Stimulated activated CD4-positive, alpha-beta T cell treated with anti-CD3 and anti-CD28 coated beads, Interleukin-15, amount 100 ng/mL, for 1 hour (primary cell): ENCODE results near the gene ZKSCAN5.
"Not testable (repeated sequence)": the region's sequence is repeated elsewhere in the genome, so short reads cannot be mapped to it uniquely, and the experiment has no call there.

Experiments used
- DNase-seq, 2 donors: peaks; one replicate each; pipeline ENCODE4 v3.0.0-alpha.2; 2020; ENCODE audit warnings: low read depth in 1 of 2, low spot score in 1 of 2

Gene ZKSCAN5

DNA sequence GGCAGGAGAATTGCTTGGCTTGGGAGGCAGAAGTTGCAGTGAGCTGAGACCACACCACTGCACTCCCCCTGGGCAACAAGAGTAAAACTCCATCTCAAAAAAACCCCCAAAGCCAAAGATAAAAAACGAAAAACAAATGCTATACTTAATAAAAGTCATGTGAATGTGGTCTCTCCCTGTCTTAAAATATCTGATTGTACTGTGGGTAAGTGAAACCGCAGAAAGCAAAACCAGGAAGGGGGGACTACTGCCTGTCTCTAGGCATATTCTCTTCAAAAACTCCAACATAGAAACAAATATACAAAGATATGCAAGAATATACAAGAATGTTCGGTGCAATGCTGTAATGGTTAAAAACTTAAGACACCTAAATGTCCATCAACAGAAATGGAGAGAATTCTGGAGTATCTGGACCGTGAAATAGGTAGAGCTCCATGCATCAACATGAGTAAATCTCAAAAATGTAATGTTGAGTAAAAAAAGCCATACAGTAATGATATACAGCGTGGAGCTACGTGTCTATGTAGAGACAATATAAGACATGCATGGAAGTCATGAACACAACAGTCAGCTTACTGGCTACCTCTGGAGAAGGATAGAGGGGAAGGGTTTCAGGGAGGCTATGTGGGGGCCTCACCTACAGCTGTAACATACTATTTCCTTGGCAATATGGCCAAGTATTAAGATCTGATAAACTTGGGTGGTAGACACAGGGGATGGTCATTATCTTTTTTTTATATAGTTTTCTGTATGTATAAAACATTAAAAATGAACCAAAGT, 6.5 kb upstream of the ZKSCAN5 start:
- no peak for DNase-seq

DNA sequence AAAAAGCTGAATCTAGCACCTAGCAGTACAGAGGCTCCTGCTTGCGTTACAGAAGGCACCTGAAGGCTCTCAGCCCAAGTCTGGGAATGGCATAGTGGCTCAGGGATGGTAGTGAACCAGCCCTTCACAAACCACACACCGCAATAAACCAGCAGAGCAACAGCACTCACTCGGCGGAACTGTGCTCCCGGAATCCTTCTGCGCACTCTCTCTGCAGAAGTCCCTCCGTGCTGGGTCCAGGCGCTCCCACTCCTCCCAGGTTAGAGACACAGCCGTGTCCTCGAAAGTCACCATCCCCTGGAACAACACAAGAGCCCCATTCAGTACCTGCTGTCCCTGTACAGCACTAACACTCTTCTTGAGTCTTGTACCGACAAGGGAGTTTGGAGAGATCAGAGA, 5.9 kb upstream of the ZKSCAN5 start:
- no peak for DNase-seq

DNA sequence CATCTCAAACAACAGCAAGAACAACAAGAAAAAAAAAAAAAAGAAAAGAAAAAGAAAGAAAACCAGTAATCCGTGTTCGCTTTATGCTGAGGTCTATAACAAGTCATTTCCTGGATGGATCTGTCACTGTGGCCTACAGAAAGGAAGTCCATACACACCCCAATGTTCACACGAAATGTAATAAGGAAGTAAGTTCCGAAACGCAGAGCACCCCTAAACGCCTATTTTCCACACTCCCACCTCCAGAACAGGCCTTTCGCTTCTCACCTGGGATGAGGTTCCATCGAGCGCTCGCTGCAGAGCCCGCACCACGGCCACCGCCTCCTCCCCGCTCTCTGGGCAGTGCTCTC, 5.1 kb upstream of the ZKSCAN5 start:
- DNase-seq = no peak

DNA sequence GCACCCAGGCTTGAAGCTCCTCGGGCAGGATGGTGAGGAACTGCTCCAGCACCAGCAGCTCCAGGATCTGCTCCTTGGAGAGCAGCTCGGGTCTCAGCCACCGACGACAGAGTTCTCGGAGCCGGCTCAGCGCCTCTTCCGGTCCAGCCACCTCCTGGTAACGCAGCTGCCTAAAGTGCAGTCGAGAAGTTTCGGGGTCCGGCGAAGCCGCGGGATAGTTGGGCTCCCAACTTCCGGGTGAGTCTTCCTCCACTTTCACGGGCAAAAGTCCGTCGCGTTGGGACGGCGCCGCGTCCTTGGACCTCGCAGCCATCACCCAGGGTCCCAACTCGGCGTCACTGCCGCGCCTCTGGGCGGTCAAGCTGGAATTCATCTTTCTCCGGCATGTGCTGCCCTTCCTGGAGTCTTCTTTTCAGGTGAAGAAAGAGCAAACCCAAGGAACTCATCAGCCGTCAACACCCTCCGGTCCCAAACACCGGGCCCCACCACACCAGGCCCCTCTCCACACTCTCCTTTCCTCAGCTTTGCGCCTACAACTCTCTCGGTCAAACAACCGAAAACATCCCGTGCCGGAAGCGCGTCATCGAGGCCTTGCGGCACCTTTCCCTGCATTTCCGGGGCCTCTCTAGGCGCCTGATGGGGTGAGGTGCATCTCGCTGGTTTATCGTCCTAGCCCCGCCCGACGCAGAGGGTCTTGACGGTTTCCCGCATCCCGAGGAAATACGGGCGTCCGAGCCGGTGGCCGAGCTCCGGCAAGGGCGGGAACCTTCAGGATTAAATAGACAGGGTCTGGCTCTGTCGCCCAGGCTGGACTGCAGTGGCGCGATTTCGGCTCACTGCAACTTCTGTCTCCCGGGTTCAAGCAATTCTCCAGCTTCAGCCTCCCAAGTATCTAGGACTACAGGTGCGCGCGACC, 4.5 kb upstream of the ZKSCAN5 start, which contains the start of gene ZNF394:
TSS of gene ZNF394 (minus strand) at position 561 of the 916 bp plus-strand sequence. CDS start at position 373, 188 bp downstream.
- peak; percentile 71 to 77 for DNase-seq

DNA sequence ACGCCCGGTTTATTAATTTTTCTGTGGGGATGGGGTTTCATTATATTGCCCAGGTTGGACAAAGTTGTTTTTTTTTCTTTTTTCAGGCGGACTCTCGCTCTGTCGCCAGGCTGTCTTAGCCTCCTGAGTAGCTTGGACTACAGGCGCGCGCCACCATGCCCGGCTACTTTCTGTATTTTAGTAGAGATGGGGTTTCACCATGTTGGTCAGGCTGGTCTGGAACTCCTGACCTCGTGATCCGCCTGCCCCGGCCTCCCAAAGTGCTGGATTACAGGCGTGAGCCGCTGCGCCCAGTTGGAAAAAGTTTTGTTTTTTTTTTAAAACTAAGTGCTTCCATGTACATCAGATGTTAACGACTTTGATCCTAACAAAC, 3.8 kb upstream of the ZKSCAN5 start:
- no peak for DNase-seq

DNA sequence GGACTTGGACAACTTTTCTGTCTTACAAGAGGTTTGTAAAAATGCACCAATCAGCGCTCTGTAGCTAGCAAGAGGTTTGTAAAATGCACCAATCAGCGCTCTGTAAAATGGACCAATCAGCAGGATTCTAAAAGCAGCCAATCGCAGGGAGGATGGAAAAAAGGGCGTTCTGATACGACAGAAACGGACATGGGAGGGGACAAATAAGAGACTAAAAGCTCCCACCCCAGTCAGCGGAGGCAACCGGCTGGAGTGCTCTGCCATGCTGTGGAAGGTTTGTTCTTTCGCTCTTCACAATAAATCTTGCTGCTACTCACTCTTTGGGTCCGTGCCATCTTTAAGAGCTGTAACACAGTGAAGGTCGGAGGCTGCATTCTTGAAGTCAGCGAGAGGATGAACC, 3.2 kb upstream of the ZKSCAN5 start:
- not testable (repeated sequence) for DNase-seq

DNA sequence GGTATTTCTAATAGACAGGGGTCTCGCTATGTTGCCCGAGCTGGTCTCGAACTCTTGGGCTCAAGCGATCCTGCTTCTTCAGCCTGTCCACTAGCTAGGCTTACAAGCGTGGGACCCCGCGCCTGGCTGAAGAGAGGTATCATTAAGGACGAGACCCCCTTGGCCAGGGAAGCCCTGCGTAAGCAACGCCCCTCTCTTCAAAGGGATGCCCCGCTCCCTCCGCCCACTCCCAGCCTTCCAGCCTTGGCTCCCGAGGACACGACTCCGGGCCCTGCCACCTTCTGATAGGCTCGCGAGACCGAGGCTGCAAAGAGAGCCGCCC, 220 bp upstream of the ZKSCAN5 start:
- DNase-seq = no peak

DNA sequence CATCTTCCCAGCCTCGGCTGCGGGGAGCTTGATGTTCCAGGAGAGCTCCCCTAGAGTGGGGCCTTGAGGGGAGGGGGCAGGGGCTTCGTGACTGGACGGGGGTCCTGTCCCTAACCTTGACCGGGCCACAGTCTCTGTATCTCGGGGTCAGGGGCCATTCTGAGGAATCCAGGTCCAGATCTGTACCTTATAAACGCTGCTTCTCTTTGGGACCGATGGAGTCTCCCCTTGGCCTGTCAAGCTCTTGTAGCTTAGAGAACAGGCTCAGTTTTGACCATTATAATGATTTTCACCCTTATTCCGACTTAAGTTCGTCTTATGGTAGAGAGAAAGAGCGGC, 831 bp downstream of the ZKSCAN5 start:
- DNase-seq = no peak

DNA sequence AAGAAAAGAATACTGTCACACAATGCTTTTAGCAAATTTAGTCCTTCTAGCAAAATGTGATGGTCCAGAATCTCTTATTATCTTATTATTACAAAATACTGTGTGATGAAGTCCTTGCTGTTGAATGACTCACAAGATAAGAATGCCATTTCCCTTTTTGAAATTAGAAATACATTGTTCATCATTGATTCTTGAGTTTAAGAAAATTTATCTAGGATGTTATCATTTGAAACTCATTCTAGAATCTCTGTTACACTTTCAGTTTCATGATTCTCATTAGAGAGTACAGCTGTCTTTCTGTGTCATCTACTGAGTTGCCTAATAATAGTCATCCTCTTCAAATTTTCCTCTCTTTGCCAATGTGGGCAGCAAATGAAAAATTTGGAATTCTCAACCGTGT, 9.6 kb downstream of the ZKSCAN5 start:
- no peak for DNase-seq

DNA sequence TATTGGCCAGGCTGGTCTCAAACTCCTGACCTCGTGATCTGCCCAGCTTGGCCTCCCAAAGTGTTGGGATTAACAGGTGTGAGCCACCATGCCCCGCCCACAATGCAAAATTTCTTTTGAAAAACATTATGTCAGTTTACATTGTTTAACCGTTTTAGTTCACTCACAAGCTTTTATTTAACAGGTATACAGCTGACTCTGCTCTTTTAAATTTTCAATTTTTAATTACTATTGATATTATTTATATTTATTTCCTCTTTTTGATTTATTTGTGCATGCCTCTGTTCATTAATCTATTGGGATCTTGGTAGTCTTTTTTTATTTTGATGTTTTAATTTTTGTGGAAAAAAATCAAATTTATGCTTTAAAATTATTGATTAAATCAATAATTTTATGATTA, 16.9 kb downstream of the ZKSCAN5 start:
- DNase-seq = no peak

DNA sequence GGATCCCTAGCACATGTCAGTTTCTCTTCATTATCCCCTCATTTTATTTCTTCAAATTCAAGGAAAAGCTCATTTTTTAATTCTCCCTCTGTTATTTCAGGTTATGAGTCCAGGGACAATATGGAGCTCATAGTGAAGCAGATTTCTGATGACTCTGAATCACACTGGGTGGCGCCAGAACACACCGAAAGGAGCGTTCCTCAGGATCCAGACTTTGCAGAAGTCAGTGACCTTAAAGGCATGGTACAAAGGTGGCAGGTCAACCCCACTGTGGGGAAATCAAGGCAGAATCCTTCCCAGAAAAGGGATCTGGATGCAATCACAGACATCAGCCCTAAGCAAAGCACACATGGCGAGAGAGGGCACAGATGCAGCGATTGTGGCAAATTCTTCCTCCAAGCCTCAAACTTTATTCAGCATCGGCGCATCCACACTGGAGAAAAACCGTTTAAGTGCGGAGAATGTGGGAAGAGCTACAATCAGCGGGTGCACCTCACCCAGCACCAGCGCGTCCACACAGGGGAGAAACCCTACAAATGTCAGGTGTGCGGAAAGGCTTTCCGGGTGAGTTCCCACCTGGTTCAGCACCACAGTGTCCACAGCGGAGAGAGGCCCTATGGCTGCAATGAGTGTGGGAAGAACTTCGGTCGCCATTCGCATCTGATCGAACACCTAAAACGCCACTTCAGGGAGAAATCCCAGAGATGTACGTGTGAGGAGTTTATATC, 21.4 kb downstream of the ZKSCAN5 start:
- no peak for DNase-seq

DNA sequence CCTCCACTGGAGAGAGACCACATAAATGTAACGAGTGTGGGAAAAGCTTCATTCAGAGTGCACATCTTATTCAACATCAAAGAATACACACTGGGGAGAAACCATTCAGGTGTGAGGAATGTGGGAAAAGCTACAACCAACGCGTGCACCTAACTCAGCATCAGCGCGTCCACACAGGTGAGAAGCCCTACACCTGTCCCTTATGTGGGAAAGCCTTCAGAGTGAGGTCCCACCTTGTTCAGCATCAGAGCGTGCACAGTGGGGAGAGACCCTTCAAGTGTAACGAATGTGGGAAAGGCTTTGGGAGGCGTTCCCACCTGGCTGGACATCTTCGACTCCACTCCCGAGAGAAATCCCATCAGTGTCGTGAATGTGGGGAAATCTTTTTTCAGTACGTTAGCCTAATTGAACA, 26.9 kb downstream of the ZKSCAN5 start:
- no peak for DNase-seq

DNA sequence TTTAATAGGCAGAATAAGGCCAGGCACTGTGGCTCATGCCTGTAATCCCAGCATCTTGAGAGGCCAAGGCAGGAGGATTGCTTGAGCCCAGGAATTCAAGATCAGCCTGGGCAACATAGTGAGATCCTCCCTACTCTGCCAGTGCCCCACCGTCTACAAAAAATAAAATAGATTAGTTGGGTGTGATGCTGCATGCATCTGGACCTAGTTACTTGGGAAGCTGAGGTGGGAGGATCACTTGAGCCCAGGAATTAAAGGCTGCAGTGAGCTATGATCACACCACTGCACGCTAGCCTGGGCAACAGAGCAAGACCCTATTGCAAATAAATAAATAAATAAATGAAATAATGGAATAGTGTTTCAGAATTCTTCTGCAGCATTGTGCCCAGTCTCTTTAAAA, 31.2 kb downstream of the ZKSCAN5 start:
- DNase-seq = no peak

DNA sequence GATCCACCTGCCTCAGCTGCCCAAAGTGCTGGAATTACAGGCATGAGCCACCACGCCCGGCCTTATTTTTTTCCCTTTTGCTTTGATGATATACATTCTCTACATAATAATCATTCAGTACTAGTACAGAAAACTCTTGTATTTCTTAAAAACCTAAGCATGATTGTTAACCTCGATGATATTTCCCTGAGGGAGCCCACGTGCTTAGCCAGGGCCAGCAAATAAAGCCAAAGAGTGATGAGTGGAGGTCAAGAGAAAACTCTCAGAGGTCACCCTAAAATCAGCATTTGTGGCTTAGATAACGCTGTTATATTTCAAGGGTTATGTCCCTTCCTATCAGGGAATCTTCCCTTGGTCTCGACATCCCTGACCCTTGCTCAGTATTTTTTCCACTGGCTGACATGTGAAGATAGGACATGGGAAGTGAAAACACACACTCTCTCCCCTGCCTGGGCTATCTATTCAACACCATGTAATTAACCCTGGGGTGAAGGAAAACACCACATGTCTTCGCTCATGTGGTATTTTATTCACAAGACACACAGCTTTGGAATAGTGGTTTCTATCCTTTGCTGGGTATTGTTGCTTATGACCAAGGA, 34.9 kb downstream of the ZKSCAN5 start:
- no peak for DNase-seq

DNA sequence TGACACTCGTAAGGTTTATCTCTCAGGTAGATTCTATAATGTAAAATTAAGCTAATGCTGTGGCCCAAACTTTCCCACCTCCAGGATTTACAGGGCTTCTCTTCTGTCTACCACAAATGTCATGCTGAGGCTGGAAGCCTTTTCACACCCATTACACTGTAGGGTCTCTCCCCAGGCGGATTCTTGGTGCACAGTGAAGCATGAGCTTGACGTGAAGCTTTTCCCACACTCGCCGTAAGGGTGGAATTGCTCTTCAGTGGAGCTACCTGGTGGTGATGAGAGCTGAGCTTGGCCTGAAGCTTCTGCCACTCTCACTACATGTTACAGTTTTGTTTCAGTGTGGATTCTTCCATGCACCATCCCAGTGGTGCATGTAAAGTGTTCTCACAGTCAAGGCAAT, 36.1 kb downstream of the ZKSCAN5 start:
- DNase-seq = no peak

DNA sequence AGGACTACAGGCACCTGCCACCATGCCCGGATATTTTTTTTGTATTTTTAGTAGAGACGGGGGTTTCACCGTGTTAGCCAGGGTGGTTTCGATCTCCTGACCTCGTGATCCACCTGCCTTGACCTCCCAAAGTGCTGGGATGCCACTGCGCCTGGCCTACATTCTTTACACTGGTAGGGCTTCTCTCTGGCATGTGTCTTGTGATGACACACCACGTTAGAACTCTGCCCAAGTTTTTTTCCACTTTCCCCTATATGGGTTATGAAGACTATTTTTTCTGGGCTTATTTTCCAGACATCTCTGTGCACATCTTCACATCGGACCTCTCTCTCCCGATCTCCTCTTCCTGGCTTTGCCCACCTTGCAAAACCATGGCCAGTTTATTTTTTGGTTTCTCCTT, 36.8 kb downstream of the ZKSCAN5 start:
- DNase-seq = no peak

DNA sequence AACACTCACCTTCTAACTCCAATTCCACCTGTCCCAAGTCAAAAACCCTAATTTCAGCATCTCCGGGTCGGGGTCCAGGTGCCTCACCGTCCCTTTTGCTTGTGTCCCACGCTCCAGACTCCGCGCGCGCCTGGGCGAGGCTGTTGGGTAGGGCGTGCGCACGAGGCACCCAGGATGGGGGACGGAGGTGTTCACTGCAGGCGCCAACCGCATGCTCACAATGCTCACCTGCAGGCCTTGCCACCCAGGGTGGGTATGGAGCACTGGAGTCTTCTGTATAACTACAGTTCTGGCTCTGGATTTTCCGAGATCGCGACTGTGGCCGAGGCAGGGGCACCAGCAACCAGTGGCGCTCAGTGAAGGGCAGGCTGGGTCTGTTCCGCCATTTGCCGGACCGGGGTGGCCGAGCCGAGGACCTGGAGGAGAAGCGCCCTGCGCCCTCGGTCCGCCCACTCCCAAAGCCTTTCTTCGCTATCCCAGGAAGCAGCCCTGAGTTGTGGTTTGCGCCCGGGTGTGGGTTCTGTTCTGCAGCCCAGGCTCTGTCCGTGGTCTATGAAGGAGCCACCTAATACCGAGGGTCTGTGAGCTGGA, 38.7 kb downstream of the ZKSCAN5 start:
- DNase-seq = no peak

DNA sequence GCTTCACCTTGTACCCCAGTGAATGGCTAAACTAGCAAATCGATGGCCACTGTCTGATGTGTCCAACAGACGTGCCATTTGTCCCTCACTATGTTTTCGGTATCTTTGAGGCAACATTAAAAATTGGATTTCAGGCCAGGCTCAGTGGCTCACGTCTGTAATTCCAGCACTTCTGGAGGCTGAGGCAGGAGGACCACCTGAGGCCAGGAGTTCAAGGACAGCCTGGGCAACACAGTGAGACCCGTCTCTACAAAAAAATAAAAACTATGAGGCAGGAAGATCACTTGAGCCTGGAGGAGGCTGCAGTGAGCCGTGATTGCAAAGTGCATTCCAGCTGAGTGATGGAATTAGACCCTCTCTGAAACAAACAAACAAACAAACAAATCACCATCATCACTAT, 39.5 kb downstream of the ZKSCAN5 start:
- DNase-seq = no peak

DNA sequence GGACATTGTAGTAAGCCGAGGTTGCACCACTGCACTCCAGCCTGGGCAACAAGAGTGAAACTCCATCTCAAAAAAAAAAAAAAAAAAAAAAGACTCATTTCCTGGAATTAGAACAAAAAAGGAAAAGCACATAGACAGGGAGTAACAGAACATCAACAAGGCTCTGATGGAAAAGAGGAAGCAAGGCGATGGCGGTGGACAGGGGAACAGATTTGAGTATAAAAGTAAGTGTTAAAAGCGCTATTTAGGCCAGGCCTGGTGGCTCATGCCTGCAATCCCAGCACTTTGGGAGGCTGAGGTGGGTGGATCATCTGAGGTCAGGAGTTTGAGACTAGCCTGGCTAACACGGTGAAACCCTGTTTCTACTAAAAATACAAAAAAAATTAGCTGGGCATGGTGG, 40.8 kb downstream of the ZKSCAN5 start:
- DNase-seq = not testable (repeated sequence)

DNA sequence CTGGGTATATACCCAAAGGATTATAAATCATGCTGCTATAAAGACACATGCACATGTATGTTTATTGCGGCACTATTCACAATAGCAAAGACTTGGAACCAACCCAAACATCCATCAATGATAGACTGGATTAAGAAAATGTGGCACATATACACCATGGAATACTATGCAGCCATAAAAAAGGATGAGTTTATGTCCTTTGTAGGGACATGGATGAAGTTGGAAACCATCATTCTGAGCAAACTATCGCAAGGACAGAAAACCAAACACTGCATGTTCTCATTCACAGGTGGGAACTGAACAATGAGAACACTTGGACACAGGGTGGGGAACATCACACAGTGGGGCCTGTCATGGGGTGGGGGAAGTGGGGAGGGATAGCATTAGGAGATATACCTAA, 45.1 kb downstream of the ZKSCAN5 start:
- DNase-seq = not testable (repeated sequence)

DNA sequence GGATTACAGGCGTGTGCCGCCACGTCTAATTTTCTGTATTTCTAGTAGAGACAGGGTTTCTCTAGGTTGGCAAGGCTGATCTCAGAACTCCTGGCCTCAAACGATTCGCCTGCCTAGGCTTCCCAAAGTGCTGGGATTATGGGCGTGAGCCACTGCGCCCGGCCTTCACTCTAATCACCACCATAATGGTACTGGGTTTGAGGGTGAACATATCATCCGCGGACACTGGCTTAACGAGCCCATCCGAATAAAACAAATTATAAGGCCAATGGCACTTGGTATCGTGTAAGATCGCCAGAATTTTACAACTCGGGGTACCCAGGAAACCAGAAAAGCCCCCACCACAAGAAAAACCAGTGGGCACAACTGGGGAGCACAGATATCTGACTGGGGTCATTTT, 46.9 kb downstream of the ZKSCAN5 start:
- no peak for DNase-seq
